Right lobe of liver (tissue), 4 donors: Measurements from ENCODE around the gene ENOX1.

Experiments
- CTCF ChIP-seq, 4 donors: fragments of 200-600 bp in 3 of 4; fragments of 450-650 bp in 1 of 4; IDR thresholded peaks; one replicate each; pipeline versions ENCODE4 v1.5.1 to v1.8.0; 2016 to 2022; ENCODE audit warnings: antibody characterized with exemption in 4 of 4, mild to moderate bottlenecking in 2 of 4
- POLR2A ChIP-seq: fragments of 450-650 bp; IDR thresholded peaks from one replicate; pipeline ENCODE4 v1.6.1; 2017; ENCODE audit warnings: antibody characterized with exemption, mild to moderate bottlenecking
- donor health status: DM: no; HTN: no; CAD: no.
- donor health status: DM: no; HTN: no; CAD: no.
- donor health status: DM: no; HTN: yes; CAD: no.

- TF ChIP-seq POLR2A: no peak
- no peak for TF ChIP-seq CTCF (IDR thresholded peaks at IDR 0.05)
Observed at GRCh38 chr13:43271152-43271551, 515.6 kb downstream of the ENOX1 start.
